Measurements from ENCODE around the gene RDX.

RDX gene

GRCh38 chr11:110296226-110297075 is at the start of gene RDX:
Gene RDX (minus strand): TSS chr11:110296614. CDS start chr11:110279692, 16,922 bp downstream.
- DNase-seq (ENCODE audit: low read depth, low spot score) = peak; percentile 27
- H3K27ac ChIP-seq = peak within 1 kb of the TSS; percentile 92

GRCh38 chr11:110345743-110346142 is 49.3 kb upstream of the RDX start:
- DNase-seq (ENCODE audit: low read depth, low spot score) = peak; percentile 48
- peak overlapping the region; percentile 9 for H3K27ac ChIP-seq

GRCh38 chr11:110340436-110340835 is 44.0 kb upstream of the RDX start:
- DNase-seq (ENCODE audit: low read depth, low spot score) = no peak
- no peak overlapping the region for H3K27ac ChIP-seq

GRCh38 chr11:110339456-110340250 is 43.2 kb upstream of the RDX start:
- no peak for DNase-seq (ENCODE audit: low read depth, low spot score)
- H3K27ac ChIP-seq = no peak overlapping the region

GRCh38 chr11:110338684-110339083 is 42.3 kb upstream of the RDX start:
- no peak for DNase-seq (ENCODE audit: low read depth, low spot score)
- no peak overlapping the region for H3K27ac ChIP-seq

- no peak overlapping the region for H3K27ac ChIP-seq
- no peak for DNase-seq (ENCODE audit: low read depth, low spot score)
Observed at GRCh38 chr11:110337570-110338193, 41.3 kb upstream of the RDX start.

- H3K27ac ChIP-seq = no peak overlapping the region
- DNase-seq (ENCODE audit: low read depth, low spot score) = no peak
Observed at GRCh38 chr11:110336054-110336453, 39.6 kb upstream of the RDX start.

- DNase-seq (ENCODE audit: low read depth, low spot score) = no peak
- no peak overlapping the region for H3K27ac ChIP-seq
Observed at GRCh38 chr11:110335358-110335757, 38.9 kb upstream of the RDX start.

- no peak for DNase-seq (ENCODE audit: low read depth, low spot score)
- H3K27ac ChIP-seq = no peak overlapping the region
Observed at GRCh38 chr11:110331626-110332025, 35.2 kb upstream of the RDX start.

- no peak overlapping the region for H3K27ac ChIP-seq
- DNase-seq (ENCODE audit: low read depth, low spot score) = no peak
Observed at GRCh38 chr11:110329445-110329844, 33.0 kb upstream of the RDX start.

- no peak for DNase-seq (ENCODE audit: low read depth, low spot score)
Observed at GRCh38 chr11:110327508-110327907, 31.1 kb upstream of the RDX start.

GRCh38 chr11:110323786-110324185 is 27.4 kb upstream of the RDX start:
- no peak overlapping the region for H3K27ac ChIP-seq
- no peak for DNase-seq (ENCODE audit: low read depth, low spot score)

More at GRCh38 chr11:110327508-110327907, 31.1 kb upstream of the RDX start:
- H3K27ac ChIP-seq = no peak overlapping the region

- no peak overlapping the region for H3K27ac ChIP-seq
- no peak for DNase-seq (ENCODE audit: low read depth, low spot score)
Observed at GRCh38 chr11:110319501-110319900, 23.1 kb upstream of the RDX start.

GRCh38 chr11:110318638-110319404 is 22.4 kb upstream of the RDX start:
- H3K27ac ChIP-seq = no peak overlapping the region
- DNase-seq (ENCODE audit: low read depth, low spot score) = no peak

- DNase-seq (ENCODE audit: low read depth, low spot score) = no peak
- H3K27ac ChIP-seq = no peak overlapping the region
Observed at GRCh38 chr11:110317516-110317932, 21.1 kb upstream of the RDX start.

- no peak overlapping the region for H3K27ac ChIP-seq
- DNase-seq (ENCODE audit: low read depth, low spot score) = no peak
Observed at GRCh38 chr11:110314366-110315095, 18.1 kb upstream of the RDX start.

- no peak overlapping the region for H3K27ac ChIP-seq
- DNase-seq (ENCODE audit: low read depth, low spot score) = no peak
Observed at GRCh38 chr11:110312670-110313069, 16.3 kb upstream of the RDX start.

GRCh38 chr11:110311783-110312579 is 15.6 kb upstream of the RDX start:
- DNase-seq (ENCODE audit: low read depth, low spot score) = no peak
- H3K27ac ChIP-seq = no peak overlapping the region

GRCh38 chr11:110308071-110308470 is 11.7 kb upstream of the RDX start:
- H3K27ac ChIP-seq = no peak overlapping the region
- DNase-seq (ENCODE audit: low read depth, low spot score) = no peak
